Right kidney (tissue), 1 donor: ENCODE results near the gene FKBP1A.

ENCODE experiments used
- DNase-seq: peaks from one replicate; pipeline ENCODE4 v3.0.0-alpha.2; 2016

The FKBP1A gene

GRCh38 chr20:1333462-1334369 lies 59.1 kb downstream of the FKBP1A start:
- no peak for DNase-seq

- DNase-seq, result no peak
Measured at GRCh38 chr20:1332749-1333300, 60.0 kb downstream of the FKBP1A start.

DNA sequence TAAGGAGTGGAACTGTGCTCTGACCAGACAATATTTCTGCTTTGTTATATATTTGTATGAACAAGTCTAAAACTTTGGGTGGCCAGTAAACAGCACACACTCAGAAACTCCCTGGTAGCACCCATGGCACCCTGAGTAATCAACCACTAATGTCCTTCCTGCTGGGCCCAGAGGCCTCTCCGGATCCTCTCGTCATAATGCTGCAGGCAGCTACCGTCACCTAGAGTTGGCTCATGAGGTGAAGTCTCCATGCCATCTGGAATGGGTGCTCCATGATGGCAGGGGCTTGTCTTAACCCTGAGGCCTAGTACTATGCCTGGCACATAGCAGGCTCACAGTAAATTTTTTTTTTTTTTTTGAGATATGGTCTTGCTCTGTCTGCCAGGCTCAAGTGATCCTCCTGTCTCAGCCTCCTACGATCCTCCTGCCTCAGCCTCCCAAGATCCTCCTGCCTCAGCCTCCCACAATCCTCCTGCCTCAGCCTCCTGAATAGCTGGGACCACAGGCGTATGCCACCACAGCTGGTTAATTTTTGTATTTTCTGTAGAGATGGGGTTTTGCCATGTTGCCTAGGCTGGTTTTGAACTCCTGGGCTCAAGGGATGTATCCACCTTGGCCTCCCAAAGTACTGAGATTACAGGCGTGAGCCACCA lies 60.9 kb downstream of the FKBP1A start:
- no peak for DNase-seq

- no peak for DNase-seq
Measured at GRCh38 chr20:1331101-1331500, 61.8 kb downstream of the FKBP1A start.

DNA sequence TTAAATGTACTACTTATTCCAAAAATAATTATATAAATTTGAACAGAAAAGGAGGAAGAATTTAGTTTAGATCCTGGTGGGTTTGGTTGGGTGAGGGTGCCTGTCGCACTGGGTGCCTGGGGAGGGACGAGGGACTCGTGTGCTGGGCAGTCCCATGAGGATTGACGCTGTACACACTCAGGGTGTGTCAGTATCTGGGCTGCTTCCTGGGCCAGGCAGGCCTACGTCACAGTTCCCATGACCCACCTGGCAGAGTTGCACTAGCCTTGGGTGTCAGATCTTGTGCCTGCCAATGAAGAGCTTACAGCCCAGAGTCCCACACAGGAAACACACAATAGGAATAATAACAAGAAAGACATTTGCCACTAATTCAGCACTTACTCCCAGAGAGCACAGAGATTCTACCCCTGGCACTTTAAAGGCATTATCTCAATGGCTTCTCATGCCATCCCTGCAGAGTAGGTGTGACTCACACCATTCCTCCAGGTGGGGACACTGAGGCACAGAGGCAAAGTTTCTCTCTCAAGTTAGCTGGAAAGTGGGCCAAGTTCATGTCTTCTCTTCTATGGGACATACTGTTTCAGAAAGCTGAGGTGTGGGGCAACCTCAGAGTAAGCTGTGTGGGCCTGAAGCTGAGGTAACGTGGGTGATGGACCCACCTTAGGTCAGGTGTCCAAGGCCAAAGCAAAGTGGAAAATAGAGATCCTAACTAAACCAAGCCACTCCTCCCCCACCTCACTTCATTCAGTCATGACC lies 62.6 kb downstream of the FKBP1A start:
- DNase-seq, result no peak

- no peak for DNase-seq
Measured at GRCh38 chr20:1328680-1329330, 64.0 kb downstream of the FKBP1A start, which contains the start of gene SDCBP2. Gene SDCBP2 (minus strand): TSS chr20:1329139. CDS start chr20:1320416, 8,723 bp downstream.

- no peak for DNase-seq
Measured at GRCh38 chr20:1327827-1328679, 64.8 kb downstream of the FKBP1A start.

GRCh38 chr20:1327241-1327653 lies 65.6 kb downstream of the FKBP1A start:
- DNase-seq, result no peak

GRCh38 chr20:1326031-1326930 lies 66.6 kb downstream of the FKBP1A start:
- DNase-seq, result no peak

DNA sequence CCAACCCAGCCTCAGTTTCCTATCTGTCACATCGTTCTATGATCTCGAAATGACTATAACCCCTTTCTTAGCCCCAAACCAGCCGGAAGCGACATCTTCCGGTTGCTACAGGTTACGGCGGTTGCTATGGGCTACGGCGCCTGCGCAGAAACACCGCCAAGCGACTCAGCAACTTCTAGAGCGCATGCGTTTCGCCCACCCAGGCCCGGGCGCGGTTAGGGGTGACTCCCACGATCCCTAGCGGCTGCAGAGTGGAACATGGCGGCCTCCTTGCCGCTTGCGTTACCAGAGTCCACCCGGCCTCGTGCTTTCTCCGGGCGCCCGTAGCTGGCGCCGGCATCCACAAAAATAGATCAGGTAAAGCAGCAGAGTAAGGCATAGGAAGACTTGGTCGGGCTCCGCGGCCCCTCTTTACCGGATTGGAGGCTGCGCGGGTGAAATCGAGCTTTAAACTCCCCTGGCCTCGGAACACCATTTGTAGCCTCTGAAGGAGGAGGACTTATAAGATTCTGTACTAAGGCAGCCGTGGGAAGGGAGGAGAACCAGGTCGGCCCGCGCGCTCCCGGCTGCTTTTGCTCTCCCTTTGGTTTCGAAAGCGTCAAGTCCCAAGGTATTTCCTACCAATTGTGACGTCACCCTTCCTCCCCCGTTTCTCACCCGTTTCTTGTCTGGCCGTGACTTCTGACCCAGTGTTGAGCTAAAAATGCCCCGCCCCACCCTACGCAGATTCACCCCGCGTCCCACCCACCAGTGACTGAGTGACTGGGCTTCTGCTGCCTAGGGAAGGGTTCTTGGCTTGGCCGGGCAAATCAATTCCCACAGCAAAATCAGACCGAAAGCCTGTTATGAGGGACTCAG lies 67.5 kb downstream of the FKBP1A start:
- DNase-seq, result peak; percentile 90

- no peak for DNase-seq
Measured at GRCh38 chr20:1324598-1325172, 68.2 kb downstream of the FKBP1A start.

DNA sequence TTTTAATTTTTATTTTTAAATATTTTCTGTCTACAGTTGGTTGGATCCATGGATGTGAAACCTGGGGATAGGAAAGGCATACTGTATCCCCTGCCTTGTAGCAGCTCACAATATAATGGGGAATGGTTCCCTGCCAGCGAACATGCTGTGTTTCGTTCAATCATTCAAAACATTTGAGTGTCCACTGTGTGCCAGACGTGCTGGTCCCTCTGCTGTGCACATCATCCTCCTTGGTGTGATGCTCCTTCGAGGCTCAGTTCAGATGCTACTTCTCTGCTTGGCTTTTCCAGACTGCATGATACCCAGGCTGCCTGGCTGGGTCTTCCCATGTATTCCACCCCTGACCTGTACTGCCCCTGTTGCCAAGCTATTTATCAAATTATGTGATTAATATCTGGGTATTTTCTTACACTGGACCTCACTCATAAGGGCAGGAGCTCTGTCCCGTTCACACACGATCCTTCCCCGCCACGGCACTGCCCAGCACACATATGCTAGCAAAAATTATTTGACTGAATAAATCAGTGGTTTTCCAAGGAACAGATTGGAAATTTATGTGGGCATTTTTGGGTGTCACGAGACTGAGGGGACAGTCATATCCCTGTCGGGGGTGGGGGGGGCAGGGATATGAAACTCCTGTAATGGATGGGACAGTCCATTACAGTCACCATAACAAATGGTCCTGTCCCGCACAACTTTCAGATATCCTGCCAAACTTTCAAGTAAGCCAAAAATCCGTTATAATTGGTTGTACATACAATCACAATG lies 68.8 kb downstream of the FKBP1A start:
- no peak for DNase-seq

GRCh38 chr20:1323256-1323655 lies 69.6 kb downstream of the FKBP1A start:
- DNase-seq, result no peak

DNA sequence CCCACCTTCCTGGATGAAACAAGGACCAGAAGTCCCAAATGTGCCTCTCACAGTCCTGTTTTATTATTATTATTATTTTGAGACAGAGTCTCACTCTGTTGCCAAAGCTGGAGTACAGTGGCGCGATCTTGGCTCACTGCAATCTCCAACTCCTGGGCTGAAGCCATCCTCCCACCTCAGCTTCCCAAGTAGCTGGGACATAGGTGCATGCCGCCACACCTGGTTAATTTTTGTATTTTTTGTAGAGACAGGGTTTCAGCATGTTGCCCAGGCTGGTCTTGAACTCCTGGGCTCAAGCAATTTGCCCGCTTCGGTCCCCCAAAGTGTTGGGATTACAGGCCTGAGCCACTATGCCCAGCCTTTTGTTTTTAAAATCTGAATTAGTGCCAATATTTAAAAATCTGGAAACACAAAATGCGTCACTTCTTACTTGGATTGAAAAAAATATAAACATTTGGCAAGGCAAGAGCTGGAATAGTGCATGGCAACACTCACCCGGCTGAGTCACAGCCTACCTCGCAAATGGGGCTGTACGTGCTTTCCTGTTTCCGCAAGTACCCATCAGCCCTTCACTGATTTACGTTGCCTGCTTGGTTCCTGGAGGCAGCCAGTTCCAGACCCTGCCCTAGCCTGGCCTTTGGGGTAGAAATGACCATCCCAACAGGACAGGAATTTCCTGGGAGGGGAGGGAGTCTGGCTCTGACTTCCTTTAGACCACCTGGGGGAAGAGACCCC lies 70.2 kb downstream of the FKBP1A start:
- DNase-seq, result no peak

- DNase-seq, result no peak
Measured at GRCh38 chr20:1321654-1321939, 71.3 kb downstream of the FKBP1A start.

DNA sequence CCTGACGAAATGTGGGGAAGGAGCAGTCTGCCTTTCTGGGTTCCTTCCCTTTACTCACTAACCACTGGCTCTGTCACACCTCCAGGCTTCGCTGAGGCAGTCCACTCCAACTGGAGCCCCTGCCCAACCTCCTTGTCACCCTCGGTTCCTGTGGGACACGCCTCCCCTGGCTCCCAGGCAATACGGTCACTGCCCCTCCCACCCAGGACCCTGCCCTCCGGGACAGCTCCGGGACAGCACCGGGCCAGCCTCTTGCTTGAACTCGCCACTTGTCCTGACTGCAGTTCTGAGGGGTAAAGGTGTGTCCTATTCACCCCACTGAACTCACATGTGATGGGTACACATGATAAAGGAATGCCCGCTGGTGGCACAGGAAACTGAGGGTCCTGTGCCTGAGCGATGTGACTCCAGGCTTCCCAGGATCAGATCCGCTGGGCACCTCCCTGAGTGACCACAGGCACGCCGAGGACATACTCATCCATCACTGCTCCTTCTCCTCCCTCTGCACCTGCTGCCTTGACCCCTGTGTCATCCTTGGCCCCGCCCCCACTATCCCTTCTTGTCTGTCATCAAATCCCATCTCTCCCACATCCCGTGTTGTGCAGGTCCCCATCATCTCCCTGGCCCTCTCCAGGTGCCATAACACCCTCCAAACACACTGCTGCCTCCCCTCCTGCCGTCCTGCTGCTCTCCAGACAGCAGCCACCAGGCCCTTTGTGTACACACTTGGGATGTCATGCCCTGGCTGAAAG lies 71.8 kb downstream of the FKBP1A start:
- DNase-seq, result no peak

DNA sequence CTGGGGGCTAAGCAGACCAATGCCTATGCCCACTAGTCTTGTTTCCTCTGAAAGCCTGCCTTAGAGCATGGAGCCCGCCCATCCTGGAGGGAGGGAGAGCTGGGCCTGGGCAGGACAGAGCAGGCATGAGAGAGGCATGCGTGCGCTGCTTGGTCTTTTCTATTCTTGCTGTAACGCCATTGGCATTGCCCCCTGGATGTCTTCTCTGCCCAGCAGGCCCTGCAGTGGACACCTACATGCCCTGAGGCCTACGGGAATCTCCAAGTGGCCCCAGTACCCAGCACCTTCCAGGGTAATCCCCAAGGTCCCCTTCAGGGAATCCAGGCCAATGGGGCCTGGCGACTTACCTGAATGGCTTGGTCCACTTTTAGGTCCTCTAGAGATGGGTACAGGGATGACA lies 72.8 kb downstream of the FKBP1A start:
- no peak for DNase-seq
